Right atrium auricular region (tissue), 2 donors: ENCODE measurements around the gene LRMDA. TPM values are rescaled to one million over a fixed set of nuclear protein-coding genes. Genes with fewer than 3 reads are reported as not detected.

ENCODE experiments used
- DNase-seq: peaks from one replicate; pipeline ENCODE4 v3.0.0-alpha.2; 2019; ENCODE audit warnings: low spot score
- H3K27ac ChIP-seq, 2 donors: fragments of 200-600 bp; sonication (generic); 1 replicate in 1 of 2; 2 replicates in 1 of 2; pipeline ENCODE4 v1.5.1; 2016 to 2019
- H3K27me3 ChIP-seq, 2 donors: fragments of 200-600 bp; sonication (generic); one replicate each; pipeline versions ENCODE4 v1.5.1 to v1.6.0; 2017 to 2019
- H3K36me3 ChIP-seq: fragments of 200-600 bp; sonication (generic); one replicate; pipeline ENCODE4 v1.5.1; 2016
- H3K4me1 ChIP-seq, 2 donors: fragments of 200-600 bp; sonication (generic); one replicate each; pipeline versions ENCODE4 v1.5.1 to v1.6.0; 2017 to 2019
- H3K4me3 ChIP-seq, 2 donors: fragments of 200-600 bp; sonication (generic); 1 replicate in 1 of 2; 2 replicates in 1 of 2; pipeline ENCODE4 v1.5.1; 2017 to 2019; ENCODE audit warnings: mild to moderate bottlenecking in 1 of 2, moderate library complexity in 1 of 2
- H3K9me3 ChIP-seq, 2 donors: fragments of 200-600 bp; sonication (generic); one replicate each; pipeline ENCODE4 v1.5.1; 2019
- CTCF ChIP-seq, 2 donors: fragments of 200-600 bp; sonication (generic); IDR thresholded peaks; one replicate each; pipeline ENCODE4 v1.5.1; 2019; ENCODE audit warnings: antibody characterized with exemption in 2 of 2
- total RNA-seq, 2 donors: library from RNA; depleted of rRNA; stranded (reverse); fragments of >200 nt; gene quantifications; one replicate each; pipeline ENCODE4 v1.1.0, GENCODE V29; 2016

Gene LRMDA
- total RNA-seq, 2 donors from 2014 or later, result 6.1 to 19.1 TPM

- H3K9me3 ChIP-seq, result no peaks in the 10 kb centered on the region
- no peak for TF ChIP-seq CTCF (IDR thresholded peaks at IDR 0.05)
- no peak overlapping the region for H3K4me3 ChIP-seq
- no peaks in the 10 kb centered on the region for H3K36me3 ChIP-seq
- H3K27ac ChIP-seq, result peak overlapping the region; percentile 80 to 96
- H3K27me3 ChIP-seq, result no peaks in the 10 kb centered on the region
- DNase-seq, result no peak
- peaks cover 0 to 67% of the 10 kb centered on the region in 2 donors for H3K4me1 ChIP-seq
Observed at GRCh38 chr10:76430061-76430645, 998.7 kb downstream of the LRMDA start.

DNA sequence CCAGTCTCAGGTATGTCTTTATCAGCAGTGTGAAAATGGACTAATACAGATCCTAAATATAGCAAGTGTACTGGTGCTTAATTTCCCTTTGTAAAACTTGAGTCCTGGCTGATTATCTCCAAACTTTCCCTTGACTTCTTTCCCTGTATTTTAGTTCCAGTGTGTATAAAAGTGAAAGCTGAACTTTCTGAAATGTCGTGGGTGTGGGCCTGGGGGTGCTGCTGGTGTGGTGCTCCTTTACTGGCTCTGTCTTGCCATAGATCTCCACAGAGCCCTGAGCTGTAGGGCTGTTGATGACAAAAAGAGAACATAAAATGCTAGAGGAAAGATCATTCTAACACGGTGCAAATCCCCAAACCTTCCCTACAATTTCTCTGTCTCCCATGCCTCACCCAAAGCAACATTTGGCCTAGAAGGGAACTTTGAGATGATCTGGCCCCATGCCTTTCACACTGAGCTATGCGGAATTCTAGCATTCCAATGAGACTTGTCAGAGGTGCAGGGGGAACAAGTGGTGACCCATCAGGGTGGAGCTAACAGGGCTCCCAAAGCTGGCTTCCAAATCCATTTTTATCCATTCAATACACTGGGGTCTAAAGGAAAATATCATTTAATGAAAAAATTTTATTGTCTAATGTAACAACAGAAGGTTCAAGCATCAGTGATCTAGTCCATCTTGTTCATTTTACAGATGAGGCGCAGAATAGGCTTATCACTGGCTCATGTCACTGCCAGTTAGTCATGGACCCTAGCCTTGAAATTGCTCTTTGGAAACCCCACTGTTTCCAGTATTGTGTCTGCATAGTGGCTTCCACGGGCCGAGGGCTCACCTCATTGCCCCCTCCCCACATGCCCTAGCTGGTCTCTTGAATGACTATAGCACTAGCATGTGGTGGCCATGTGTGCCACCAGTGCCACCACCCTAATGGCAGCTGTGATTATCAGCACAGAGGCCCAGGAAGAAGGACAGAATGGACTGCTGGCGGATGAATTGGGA lies 1000.9 kb downstream of the LRMDA start:
- Histone ChIP-seq H3K9me3 (no peaks in the 10 kb centered on the region), H3K27me3 (no peaks in the 10 kb centered on the region), H3K4me1 (peaks cover 0 to 88% of the 10 kb centered on the region in 2 donors), H3K4me3 (no peak overlapping the region), H3K27ac (peak overlapping the region; percentile 80 to 96), H3K36me3 (no peaks in the 10 kb centered on the region)
- TF ChIP-seq CTCF (IDR thresholded peaks at IDR 0.05), result no peak
- DNase-seq, result peak; percentile 83

GRCh38 chr10:76433161-76434005 lies 1002.0 kb downstream of the LRMDA start:
- no peak for DNase-seq
- H3K4me3 ChIP-seq, result peak overlapping the region in 1 of 2 donors; percentile 14
- H3K27ac ChIP-seq, result peak overlapping the region; percentile 80 to 96
- no peak for TF ChIP-seq CTCF (IDR thresholded peaks at IDR 0.05)
- no peaks in the 10 kb centered on the region for H3K9me3 ChIP-seq
- H3K27me3 ChIP-seq, result no peaks in the 10 kb centered on the region
- peaks cover 0 to 90% of the 10 kb centered on the region in 2 donors for H3K4me1 ChIP-seq
- no peaks in the 10 kb centered on the region for H3K36me3 ChIP-seq

- Histone ChIP-seq H3K9me3 (no peaks in the 10 kb centered on the region), H3K36me3 (no peaks in the 10 kb centered on the region), H3K4me1 (peaks cover 0 to 79% of the 10 kb centered on the region in 2 donors), H3K27ac (peak overlapping the region; percentile 64 to 96), H3K27me3 (no peaks in the 10 kb centered on the region), H3K4me3 (no peak overlapping the region)
- DNase-seq, result no peak
- no peak for TF ChIP-seq CTCF (IDR thresholded peaks at IDR 0.05)
Observed at GRCh38 chr10:76435157-76435556, 1003.7 kb downstream of the LRMDA start.

DNA sequence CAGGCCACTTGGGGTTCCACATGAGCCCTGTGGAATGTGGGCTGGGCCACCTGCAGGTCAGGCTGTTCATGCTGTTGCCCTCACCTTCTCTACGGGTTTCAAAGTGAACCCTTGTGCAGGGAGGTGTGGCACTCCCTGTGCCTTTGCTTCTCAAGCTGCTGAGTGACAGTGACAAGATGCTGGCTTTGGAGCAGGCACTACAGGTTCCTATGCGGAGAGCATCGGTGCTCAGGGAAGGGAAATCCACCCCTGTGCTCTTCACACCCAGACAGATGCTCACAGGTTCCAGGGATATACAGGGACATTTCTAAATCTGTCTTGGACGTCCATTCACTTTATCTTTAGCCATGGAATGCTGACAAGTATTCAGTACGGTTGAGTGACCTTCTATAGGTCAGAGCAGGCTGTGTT lies 1005.0 kb downstream of the LRMDA start:
- no peak for DNase-seq
- Histone ChIP-seq H3K4me1 (peaks cover 0 to 67% of the 10 kb centered on the region in 2 donors), H3K27ac (peak overlapping the region; percentile 64 to 96)

More for the DNA sequence above, 1005.0 kb downstream of the LRMDA start:
- Histone ChIP-seq H3K27me3 (no peaks in the 10 kb centered on the region), H3K9me3 (no peaks in the 10 kb centered on the region), H3K4me3 (no peak overlapping the region), H3K36me3 (no peaks in the 10 kb centered on the region)
- TF ChIP-seq CTCF (IDR thresholded peaks at IDR 0.05), result no peak
